ENCODE results near the gene FIZ1. TPM values are rescaled to one million over a fixed set of nuclear protein-coding genes. Genes with fewer than 3 reads are reported as not detected.

Gene FIZ1
- total RNA-seq, 1 experiment from 2014 or later, result 29.3 TPM

DNA sequence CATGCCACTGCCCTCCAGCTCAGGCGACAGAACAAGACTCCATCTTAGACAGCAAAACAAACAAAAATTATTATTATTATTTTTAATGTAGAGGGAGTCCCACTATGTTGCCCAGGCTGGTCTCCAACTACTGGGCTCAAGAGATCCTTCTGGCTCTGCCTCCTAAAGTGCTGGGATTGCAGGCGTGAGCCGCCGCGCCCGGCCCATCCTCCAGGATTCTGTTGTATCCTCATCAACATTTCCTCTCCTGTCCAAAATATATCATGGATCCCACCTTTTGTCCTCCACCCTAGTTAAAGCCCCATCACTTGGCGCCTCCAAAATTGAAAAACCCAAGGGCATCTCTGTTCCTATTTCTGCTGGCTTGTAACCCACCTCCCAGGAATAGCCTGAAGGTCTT lies 23.8 kb upstream of the FIZ1 start:
- H3K36me3 ChIP-seq (ENCODE audit: insufficient read depth, low read length, poor library complexity, severe bottlenecking), result peaks cover 6% of the 10 kb centered on the region
- no peak overlapping the region for H3K4me3 ChIP-seq (ENCODE audit: low read depth, low read length, poor library complexity, severe bottlenecking)
- CTCF ChIA-PET, result no interaction called here
- POLR2A ChIA-PET (ENCODE audit: low non-redundant PET), result no interaction called here
- intact Hi-C loops (cut with micrococcal nuclease; ENCODE audit: unreplicated experiment), result no loop called here
- no peaks in the 10 kb centered on the region for H3K9me3 ChIP-seq (ENCODE audit: low read depth, low read length, poor library complexity, severe bottlenecking)
- H3K27ac ChIP-seq (ENCODE audit: low read depth, low read length, poor library complexity, severe bottlenecking), result peak overlapping the region; percentile 6
- H3K27me3 ChIP-seq (replicated peaks; ENCODE audit: insufficient read depth, low read depth, low read length, poor library complexity), result no peaks in the 10 kb centered on the region
- TF ChIP-seq EZH2 (IDR thresholded peaks at IDR 0.05; ENCODE audit: borderline replicate concordance, low read depth, low read length, poor library complexity, severe bottlenecking), result no peak
- TF ChIP-seq, protein P1, sequence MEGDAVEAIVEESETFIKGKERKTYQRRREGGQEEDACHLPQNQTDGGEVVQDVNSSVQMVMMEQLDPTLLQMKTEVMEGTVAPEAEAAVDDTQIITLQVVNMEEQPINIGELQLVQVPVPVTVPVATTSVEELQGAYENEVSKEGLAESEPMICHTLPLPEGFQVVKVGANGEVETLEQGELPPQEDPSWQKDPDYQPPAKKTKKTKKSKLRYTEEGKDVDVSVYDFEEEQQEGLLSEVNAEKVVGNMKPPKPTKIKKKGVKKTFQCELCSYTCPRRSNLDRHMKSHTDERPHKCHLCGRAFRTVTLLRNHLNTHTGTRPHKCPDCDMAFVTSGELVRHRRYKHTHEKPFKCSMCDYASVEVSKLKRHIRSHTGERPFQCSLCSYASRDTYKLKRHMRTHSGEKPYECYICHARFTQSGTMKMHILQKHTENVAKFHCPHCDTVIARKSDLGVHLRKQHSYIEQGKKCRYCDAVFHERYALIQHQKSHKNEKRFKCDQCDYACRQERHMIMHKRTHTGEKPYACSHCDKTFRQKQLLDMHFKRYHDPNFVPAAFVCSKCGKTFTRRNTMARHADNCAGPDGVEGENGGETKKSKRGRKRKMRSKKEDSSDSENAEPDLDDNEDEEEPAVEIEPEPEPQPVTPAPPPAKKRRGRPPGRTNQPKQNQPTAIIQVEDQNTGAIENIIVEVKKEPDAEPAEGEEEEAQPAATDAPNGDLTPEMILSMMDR (conservative IDR thresholded peaks at IDR 0.05; ENCODE audit: low read depth, low read length), result no peak
- DNase-seq (ENCODE audit: low spot score), result no peak
- H3K4me1 ChIP-seq (ENCODE audit: insufficient read depth, low read length, poor library complexity, severe bottlenecking), result peaks cover 5% of the 10 kb centered on the region
- no TSS peak for BruUV-seq (replicated peaks)

DNA sequence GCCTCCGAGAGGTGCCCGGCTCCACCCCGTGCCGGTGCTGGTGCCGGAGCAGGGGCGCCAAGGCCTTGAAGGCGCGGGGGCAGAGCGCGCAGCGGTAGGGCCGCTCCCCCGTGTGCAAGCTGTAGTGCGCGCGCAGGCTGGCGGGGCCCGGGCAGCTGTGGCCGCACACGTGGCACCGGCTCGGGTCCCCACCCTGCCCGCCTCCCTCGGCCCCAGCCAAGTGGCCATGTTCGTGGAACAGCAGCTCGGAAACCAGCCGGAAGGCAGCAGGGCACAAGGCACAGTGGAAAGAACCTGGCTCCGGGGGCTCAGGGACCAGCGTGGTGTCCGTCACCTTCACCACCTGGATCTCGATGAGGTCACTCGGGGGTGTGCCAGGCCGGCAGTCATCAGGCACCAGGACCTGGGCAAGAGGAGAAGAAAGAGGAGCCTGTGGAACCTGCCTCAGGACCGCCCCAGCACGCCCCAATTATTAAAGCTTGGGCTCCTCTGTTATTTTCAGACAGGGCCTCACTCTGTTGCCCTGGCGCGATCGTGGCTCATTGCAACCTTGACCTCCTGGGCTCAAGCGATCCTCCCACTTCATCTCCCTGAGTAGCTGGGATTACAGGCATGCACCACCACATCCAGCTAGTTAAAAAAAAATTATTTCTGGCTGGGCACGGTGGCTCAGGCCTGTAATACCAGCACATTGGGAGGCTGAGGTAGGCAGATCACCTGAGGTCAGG lies 23.1 kb upstream of the FIZ1 start:
- CTCF ChIA-PET, result no interaction called here
- Histone ChIP-seq H3K4me3 (ENCODE audit: low read depth, low read length, poor library complexity, severe bottlenecking) (no peak overlapping the region), H3K9me3 (ENCODE audit: low read depth, low read length, poor library complexity, severe bottlenecking) (no peaks in the 10 kb centered on the region), H3K27ac (ENCODE audit: low read depth, low read length, poor library complexity, severe bottlenecking) (no peak overlapping the region), H3K36me3 (ENCODE audit: insufficient read depth, low read length, poor library complexity, severe bottlenecking) (peaks cover 8% of the 10 kb centered on the region), H3K27me3 (replicated peaks; ENCODE audit: insufficient read depth, low read depth, low read length, poor library complexity) (no peaks in the 10 kb centered on the region), H3K4me1 (ENCODE audit: insufficient read depth, low read length, poor library complexity, severe bottlenecking) (peaks cover 5% of the 10 kb centered on the region)
- no peak for TF ChIP-seq EZH2 (IDR thresholded peaks at IDR 0.05; ENCODE audit: borderline replicate concordance, low read depth, low read length, poor library complexity, severe bottlenecking)
- TF ChIP-seq, protein P1 (conservative IDR thresholded peaks at IDR 0.05; ENCODE audit: low read depth, low read length), result no peak
- intact Hi-C loops (cut with micrococcal nuclease; ENCODE audit: unreplicated experiment), result no loop called here
- no peak for DNase-seq (ENCODE audit: low spot score)
- POLR2A ChIA-PET (ENCODE audit: low non-redundant PET), result no interaction called here
- no TSS peak for BruUV-seq (replicated peaks)

DNA sequence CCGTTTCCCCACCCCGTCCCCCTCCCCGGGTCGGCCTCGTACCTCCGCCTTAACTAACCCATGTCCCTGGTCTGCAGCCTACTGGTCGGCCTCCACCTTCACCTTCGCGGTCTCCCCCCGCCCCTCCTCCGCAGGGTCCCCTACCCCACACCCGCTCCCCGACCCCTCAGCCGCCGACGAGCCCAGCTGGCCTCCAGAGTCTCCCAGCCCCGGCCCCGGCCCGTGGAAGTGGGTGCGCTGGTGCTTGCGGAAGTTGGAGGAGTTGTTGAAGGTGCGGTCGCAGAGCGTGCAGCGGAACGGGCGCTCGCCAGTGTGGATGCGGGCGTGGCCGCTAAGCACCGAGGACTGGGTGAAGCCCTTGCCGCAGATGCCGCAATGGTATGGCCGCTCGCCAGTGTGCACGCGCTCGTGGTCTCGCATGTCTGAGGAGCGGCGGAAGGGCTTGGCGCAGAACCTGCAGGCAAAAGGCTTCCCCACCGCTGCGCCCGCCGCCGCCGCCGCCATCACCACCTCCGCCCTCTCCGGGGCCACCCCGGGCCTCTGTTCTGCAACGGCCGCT lies 22.4 kb upstream of the FIZ1 start:
- TF ChIP-seq, protein P1 (conservative IDR thresholded peaks at IDR 0.05; ENCODE audit: low read depth, low read length), result no peak
- TF ChIP-seq EZH2 (IDR thresholded peaks at IDR 0.05; ENCODE audit: borderline replicate concordance, low read depth, low read length, poor library complexity, severe bottlenecking), result no peak
- POLR2A ChIA-PET (ENCODE audit: low non-redundant PET), result no interaction called here

More for the DNA sequence above, 22.4 kb upstream of the FIZ1 start:
- Histone ChIP-seq H3K4me1 (ENCODE audit: insufficient read depth, low read length, poor library complexity, severe bottlenecking) (peaks cover 5% of the 10 kb centered on the region), H3K27ac (ENCODE audit: low read depth, low read length, poor library complexity, severe bottlenecking) (no peak overlapping the region), H3K27me3 (replicated peaks; ENCODE audit: insufficient read depth, low read depth, low read length, poor library complexity) (no peaks in the 10 kb centered on the region), H3K36me3 (ENCODE audit: insufficient read depth, low read length, poor library complexity, severe bottlenecking) (peaks cover 12% of the 10 kb centered on the region), H3K9me3 (ENCODE audit: low read depth, low read length, poor library complexity, severe bottlenecking) (no peaks in the 10 kb centered on the region), H3K4me3 (ENCODE audit: low read depth, low read length, poor library complexity, severe bottlenecking) (no peak overlapping the region)
- CTCF ChIA-PET, result no interaction called here
- no TSS peak for BruUV-seq (replicated peaks)
- DNase-seq (ENCODE audit: low spot score), result no peak
- intact Hi-C loops (cut with micrococcal nuclease; ENCODE audit: unreplicated experiment), result no loop called here

All from A673 (cell line).